ENCODE data around the gene ERGIC1. TPM values are rescaled to one million over a fixed set of nuclear protein-coding genes. Genes with fewer than 3 reads are reported as not detected.

ERGIC1 gene
- total RNA-seq, 1 donor from 2014 or later: 168 TPM

DNA sequence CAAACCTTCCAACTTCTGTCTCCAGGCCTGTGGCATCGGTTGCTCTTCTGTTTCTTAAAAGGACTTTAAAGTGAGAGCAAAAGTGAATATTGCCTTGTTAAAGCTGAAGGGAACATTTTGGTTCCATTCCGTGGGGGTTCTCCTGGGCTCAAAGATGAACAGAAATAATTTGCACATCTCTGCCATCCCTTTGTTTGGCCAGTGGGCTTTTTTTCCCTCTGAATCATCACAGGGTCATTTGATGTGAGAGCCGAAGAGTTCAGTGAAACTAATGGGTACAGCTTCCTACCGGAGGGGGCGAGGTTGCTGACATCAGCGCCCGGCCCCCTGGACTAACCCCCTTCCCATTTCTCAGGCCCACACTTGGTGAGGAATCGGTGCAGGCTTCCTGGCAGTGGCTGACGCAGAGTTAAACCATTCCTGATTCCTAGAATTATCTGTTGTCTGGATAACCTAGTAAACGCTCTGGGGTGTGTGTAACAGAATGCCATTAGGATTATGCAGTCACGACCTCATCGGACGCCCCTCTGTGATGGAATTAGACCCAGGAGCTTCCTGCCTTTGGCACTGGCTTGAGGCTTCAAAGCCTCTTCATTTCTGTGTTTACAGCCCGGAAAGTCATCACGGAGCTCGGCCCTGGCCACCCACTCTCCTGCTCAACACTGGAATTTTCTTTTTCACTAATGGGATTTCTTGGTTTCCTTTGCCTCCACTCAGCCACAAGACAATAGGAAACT lies 63.6 kb downstream of the ERGIC1 start:
- peak; percentile 89 for DNase-seq (ENCODE audit: extremely low read depth, low read depth, low spot score)

DNA sequence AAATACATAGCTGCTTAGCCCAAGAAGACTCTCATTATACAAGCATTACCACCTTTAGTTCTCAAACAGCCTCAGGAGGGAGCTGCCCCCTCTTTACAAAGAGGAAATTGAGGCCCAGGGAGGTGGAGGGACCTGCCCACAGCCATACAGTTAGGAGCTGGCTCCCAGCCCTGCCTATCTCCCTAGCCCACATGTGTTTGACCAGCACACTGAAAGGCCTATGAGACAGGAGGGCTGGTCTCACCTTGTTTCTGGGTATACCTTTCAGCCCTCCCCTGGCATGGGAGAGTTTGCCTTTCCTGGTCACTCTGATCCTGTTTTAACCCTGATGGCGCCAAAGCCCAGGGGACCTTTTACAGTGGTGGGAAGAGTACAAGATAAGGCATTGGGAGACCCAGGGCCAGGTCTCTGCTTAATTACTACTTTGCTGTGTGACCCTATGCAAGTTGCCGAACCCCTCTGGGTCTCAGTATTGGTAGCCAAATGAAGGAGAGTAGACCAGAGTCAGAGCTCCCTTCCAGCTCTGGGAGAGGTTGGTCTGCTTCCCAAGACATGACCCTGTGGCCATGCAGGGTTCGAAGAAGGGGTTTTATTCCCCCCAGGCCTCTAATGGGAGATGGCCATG lies 64.3 kb downstream of the ERGIC1 start:
- DNase-seq (ENCODE audit: extremely low read depth, low read depth, low spot score): no peak

DNA sequence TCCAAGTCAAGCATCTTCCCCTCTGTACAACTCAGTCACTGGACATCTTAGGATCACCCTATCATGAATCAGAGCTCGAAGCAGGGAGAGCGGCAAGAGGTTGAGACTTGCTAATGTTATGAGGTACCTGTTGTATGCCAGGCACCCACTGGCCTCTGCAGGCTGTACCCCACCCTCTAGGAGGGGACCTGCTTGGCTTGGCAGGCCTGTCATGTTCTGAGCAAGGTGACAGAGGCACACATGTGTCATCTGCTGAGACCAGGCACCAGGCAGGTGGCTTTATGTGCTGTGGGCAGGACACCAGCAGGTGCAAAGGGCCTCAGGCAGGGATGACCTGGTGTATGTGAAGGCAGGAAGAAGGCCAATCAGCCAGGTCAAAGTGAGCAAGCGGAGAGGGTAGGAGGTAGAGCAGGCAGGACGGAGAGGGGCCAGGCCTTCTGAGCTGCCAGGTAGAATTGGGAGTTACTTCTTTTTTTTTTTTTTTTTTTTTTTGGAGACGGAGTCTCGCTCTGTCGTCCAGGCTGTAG lies 64.9 kb downstream of the ERGIC1 start:
- no peak for DNase-seq (ENCODE audit: extremely low read depth, low read depth, low spot score)

DNA sequence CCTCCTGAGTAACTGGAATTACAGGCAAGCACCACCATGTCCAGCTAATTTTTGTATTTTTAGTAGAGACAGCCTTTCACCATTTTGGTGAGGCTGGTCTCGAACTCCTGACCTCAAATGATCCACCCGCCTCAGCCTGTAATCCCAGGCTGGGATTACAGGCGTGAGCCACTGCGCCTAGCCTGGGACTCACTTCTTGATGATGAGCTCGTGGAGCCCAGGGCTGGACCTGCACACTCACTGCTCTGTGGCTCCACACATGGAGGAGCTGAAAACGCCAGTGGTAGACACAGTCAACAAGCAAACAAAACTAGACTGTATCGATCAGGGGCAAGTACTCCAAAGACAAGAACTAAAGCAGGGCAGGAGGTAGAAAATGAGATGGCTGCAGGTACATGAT lies 65.4 kb downstream of the ERGIC1 start:
- DNase-seq (ENCODE audit: extremely low read depth, low read depth, low spot score): no peak

DNA sequence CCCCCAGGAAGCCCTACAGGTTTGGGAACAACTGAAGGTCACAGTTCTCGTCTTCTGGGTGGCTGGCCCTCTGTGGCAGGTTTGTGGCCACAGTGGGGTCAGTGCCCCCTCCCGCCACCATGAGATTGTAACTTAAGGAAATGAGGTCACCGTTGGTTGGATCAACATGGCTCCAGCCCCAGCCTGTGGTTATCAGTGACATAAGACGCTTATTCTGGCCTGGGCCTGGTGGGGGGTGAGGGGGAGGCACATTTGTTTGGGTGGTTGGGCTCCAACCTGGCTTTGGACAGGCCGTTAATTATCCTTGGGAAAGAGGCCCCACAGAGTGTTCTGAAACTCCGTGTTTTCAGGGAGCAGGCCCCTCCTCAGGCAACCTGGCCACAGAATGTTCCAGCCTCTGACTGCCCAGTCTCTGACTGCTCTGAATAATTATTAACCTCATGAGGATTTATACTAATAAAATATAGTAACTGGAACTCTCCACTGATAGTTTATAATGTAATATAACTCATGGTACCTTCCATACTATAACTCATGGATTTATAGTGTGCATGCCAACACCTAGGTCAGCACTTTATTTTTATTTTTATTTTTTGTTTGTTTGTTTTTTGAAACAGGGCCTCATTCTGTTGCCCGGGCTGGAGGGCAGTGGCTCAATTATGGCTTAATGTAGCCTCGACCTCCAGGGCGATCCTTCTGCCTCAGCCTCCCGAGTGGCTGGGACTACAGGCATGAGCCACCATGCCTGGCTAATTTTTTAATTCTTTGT lies 67.1 kb downstream of the ERGIC1 start:
- no peak for DNase-seq (ENCODE audit: extremely low read depth, low read depth, low spot score)

DNA sequence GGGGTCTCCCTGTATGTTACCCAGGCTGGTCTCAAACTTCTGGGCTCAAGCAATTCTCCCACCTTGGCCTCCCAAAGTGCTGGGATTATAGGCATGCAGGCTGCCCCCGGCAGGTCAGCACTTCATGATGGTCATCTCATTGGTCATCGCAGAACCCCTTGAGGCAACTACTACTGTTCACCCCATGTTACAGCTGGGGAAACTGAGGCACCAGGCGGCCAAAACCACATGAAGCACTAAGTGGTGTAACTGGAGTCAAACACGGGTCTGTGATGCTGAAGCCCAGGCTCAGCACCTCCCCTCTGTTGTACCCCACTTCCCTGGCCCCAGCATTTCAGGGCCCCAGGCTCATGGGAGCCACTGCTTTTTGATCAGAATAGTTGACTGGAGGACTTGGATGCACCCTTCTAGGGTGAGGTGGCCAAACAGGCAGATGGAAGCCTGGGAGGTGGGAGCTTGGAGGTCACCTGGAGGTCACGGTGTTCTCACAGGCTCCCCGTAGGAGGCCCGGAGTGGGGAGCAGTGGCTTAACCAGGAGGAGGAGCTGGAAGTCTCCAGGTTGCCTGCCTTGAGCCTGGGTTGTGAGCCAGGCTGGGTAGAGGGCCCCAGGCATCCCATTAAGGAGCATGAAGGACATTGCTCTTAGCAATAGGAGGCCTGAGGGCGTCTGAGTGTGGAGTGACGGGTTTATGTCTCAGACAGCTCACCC lies 67.9 kb downstream of the ERGIC1 start:
- no peak for DNase-seq (ENCODE audit: extremely low read depth, low read depth, low spot score)

DNA sequence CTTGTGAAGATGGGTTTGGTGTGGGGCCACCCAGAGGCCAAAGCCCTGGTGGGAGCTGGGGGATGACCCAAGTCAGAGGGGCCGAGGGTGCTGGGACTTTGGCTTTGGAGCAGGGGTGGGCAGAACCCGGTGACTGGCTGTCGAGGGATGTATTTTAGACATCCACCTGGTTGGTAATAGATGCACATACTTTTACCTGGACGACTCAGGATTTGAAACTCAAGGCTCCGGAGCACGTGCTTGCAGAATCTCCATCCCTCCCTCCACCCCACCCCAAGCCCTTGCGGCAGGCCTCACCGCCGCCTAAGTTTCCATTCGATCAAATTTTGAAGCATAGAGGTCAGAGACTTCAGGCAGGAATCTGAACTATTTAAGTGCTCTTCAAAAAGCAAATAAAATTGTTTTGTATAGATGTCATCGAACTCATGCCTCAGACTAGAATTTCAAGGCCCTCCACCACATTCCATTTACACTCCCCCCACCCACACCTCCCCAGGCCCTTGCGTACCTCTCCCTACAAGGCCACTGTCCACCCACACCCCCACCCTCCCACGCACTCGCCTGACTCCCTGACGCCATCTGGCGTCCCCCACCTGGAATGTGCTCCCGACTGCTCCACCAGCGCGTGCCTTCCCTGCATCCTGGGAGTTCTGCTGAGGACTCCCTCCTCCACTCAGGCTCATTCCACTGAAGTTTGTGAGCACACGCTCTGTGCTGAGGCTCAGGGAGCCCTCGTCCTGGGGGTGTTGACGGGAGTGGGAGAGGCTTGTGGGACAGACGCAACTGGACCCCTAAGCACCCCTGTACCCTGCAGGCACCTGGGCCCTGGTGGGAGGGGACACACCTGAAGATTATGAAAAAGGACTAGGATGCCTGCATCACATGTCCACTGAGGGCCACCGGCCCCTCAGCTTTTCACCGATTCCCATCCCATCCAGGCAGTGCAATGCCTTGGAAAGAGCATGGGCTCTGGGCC lies 68.7 kb downstream of the ERGIC1 start:
- DNase-seq (ENCODE audit: extremely low read depth, low read depth, low spot score): no peak

DNA sequence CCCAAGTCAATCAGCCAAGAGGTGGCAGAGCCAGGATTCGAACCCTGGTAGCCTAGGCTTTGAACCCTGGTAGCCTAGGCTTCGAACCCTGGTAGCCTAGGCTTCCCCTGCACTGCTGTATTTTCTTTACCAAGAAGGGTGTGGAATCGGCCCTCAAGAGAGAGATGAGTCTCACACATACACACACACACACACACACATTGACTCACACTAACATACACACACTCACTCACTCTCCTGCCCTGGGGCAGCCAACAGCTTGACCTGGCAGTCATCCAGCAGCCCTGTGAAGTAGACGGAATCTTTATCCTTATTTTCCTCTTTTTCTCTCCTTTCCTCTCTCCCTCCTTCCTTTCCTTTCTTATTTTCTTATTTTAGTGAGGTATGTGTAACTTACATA lies 69.7 kb downstream of the ERGIC1 start:
- no peak for DNase-seq (ENCODE audit: extremely low read depth, low read depth, low spot score)

DNA sequence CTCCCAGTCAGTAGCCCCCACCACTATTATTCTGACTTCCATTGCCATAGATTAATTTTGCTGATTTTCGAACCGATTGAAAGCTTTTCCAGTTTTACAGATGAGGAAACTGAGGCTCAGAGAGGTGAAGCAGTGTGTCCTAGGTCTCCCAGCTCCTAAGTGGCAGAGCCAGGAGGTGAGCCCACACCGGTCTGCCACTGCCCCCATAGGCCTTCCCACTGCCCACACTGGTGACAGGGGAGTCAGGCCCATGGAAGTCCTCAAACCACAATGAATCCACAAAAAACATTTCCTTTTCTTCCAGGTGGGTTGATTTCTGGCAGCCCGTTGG lies 70.2 kb downstream of the ERGIC1 start:
- no peak for DNase-seq (ENCODE audit: extremely low read depth, low read depth, low spot score)

DNA sequence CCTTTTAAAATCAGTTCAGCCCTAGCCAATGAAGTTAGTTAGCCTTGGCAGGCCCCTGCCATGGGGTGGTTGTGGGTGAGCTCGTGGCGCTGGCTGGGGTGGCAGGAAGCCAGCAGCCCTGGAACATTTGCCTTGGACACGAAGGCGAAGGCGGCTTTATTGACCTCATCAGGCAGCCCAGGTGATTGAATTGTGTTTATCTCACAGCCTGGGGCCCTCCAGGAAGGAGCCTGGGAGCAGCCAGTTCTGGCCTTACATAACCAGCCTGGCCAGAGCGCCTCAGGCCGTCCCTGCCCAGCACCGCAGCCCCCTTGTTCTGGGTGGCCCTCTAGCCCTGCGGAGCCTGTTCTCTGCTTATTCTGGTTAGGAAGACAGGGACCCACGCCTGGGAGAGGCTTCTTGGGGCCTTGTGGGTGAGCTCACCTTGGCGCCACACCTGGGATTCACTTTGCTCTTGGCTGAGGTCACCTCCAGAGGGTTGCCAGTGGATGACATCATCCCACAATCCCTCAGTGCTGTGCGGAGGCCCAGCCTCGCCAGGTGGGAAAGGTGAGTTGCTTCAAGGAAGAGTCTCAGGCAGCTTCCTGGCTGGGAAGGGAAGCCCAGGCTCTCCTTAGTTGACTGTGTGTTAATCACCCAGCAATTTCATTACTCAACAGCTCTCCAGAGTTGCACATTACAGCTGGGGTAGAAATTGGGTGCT lies 70.7 kb downstream of the ERGIC1 start:
- DNase-seq (ENCODE audit: extremely low read depth, low read depth, low spot score): no peak

DNA sequence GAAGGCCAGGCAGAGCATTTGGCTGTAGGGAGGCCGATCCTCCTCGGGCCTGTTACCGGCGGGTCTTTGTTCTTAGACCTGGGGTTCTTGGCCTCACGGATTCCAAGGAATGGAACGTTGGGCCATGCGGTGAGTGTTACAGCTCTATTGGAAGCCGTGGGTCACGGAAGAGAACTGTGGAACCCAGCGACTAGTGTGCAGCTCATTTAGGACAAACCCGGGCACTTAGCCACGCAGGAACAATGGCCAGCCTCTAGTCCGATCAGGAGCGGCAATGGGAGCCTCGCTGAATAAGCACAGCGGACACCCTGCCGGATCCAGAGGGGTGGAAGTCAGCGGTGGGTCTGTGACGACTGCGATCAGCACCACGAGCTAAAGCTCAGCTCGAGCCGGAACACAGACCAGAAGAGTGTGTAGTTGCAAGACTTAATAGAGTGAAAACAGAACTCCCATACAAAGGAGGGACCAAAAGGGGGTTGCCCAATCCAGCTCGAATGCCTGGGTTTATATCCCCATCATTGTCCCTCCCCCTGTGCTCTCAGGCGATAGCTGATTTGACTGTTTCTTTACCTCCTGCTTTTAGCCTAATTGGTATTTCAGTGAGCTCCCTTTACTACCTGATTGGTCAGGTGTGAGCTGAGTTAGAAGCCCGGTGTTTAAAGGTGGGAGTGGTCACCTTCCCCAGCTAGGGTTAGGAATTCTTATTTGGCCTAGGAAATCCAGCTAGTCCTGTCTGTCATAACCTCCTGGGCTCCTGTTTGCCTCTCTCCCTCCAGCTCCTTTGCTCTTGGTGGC lies 71.5 kb downstream of the ERGIC1 start:
- DNase-seq (ENCODE audit: extremely low read depth, low read depth, low spot score): no peak

DNA sequence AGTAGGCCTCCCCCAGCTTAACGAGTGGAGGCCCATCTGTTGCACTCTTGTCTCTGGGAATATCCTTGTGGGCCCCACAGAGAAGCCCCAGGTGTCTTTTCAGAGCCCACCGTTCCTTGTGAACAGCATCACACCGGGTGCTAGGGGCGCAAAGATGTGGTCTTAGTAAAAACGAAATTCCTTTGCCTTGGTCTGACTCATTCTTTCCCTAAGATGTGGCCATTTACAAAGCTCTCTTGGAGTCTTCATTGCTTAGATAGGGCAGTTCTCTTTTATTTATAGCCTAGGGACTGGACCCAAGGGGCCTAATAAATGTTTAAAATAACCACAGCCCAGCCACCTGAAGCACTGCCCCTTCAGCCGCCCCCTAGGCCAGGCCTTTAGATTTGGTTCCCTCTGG lies 72.4 kb downstream of the ERGIC1 start:
- no peak for DNase-seq (ENCODE audit: extremely low read depth, low read depth, low spot score)

DNA sequence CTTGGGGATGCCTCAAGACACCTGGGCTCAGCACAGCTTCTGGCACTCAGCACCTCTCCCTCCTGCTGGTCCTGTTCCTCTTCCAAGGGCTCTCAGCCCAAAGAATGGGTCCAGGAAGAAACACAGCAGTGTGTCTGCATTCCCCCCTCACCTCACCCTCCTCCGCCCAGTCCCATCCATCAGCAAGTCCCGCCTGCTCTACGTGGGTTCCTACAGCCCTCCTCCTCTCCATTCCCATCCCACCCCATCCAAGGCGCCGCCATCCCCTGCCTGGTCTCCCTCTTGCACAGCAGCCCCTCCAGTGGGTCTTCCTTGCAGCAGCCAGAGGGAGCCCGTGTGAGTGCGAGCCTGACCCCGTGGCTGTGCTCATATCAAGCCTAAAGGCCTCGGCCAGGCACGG lies 72.8 kb downstream of the ERGIC1 start:
- DNase-seq (ENCODE audit: extremely low read depth, low read depth, low spot score): no peak

DNA sequence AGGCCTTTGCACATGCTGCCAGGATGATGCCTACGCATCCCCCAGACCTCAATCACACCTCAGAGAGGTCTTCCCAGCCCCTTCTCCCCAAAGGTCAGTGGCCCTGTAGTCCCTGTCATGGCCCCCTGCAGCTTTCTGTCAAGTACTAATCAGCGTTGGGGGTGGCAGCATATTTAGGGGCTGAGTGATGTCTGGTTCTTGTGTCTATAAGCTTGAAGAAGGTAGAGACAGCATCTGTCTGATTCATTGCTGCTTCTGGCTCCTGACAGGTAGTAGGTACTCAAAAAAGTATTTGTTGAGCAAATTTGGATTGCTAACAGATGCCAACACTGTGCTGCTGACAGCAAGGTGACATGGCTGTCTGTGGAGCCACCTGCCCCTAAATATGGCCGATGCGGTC lies 73.6 kb downstream of the ERGIC1 start:
- DNase-seq (ENCODE audit: extremely low read depth, low read depth, low spot score): no peak

DNA sequence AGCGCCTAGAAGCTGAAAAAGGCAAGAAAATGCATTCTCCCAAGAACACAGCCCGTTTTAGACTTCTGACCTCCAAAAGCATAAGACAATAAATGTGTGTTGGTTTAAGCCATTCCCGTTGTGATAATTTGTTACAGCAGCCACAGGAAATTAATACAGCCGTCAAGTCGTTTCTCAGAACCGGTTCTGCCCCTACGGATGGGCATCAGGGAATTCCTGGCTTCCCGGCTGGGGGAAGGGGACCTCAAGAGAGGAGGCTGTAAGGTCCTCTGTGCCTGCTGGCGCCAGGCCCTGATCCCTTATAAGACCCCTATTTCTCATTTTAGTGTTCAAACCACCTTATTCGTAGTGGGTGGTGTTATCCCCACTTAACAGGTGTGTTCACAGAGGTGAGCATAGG lies 74.6 kb downstream of the ERGIC1 start:
- DNase-seq (ENCODE audit: extremely low read depth, low read depth, low spot score): no peak

DNA sequence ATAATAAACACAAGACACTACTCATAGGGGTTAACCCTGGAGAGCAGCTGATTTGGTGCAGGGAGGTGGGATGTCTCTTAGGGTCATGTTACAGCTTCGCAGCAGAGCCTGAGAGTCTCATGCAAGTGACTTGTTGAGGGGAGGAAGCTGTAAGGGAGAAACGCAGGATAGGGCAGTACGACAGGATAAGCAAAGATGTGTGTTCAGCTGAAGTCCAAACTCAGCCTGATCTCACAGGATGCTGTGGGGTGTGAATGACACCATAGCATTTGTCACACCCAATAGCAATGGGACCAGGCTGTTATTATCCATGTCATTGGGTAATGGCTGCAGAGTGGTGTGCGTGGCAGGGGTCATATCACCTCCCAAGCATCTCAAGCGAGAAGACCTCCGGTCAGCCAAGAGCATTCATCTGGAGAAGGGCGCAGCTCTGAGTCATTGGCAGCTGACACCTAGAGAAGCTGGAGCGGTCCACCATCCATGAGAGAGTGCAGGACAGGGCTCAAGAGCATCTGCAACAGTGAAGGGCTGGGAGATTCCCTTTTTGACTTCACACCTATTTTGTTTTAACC lies 76.0 kb downstream of the ERGIC1 start:
- DNase-seq (ENCODE audit: extremely low read depth, low read depth, low spot score): no peak

DNA sequence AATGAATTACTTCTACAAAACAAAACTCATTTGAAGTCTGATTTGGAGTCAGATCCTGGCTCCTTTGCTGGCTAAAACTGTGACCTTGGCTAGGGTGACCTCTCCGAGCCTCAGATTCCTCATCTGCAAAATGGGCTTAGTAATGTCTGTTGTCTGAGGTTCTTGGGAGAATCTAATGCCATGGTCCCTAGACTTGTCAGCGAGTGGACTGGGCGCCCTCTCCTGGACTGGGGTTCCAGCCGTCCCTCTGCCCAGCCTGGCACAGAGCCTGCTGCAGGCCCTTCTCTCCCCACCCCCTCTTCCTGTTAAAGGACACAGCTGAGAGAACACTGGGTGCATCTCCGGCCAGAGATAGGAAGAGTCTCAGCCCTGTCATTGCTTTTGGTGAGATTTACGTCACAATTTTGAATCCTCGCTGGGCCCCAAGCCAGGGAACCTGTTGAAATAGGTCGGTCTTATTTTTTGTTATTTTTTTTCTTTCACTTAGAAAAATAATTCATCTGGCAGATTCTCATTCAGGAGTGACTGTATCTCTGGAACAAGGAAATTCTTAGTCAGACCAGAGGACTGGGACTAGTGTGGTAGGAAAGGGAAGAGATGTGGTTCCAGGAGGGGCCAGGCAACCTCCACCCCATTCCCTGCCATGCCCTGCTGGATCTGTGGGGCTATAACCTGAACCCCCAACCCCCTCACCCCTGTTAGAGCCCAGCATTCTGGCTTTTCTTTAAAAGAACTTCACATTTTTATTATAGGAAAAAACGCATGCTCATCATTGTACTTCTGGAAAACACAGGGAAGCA lies 77.0 kb downstream of the ERGIC1 start:
- DNase-seq (ENCODE audit: extremely low read depth, low read depth, low spot score): no peak

DNA sequence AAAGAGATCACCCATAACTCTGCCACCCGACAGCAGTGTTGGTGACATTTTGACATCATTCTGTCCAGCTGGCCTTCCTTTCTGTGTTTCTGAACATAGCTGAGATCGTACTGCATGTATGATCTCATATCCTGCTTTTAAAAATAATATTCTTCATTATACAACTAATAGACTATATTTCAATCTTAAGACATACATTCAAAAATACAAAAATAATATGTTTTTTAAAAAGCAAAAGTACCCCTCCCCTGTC lies 77.5 kb downstream of the ERGIC1 start:
- DNase-seq (ENCODE audit: extremely low read depth, low read depth, low spot score): no peak

All from glomerular endothelial cell (primary cell).